ENCODE measurements around the gene SARNP.

The SARNP gene

GRCh38 chr12:55734595-55734994 is 82.9 kb downstream of the SARNP start:
- Histone ChIP-seq H3K27ac (ENCODE audit: insufficient read depth in 1 of 2, low read depth in 1 of 2, low read length in 2 of 2, poor library complexity in 1 of 2, severe bottlenecking in 2 of 2) (no peak overlapping the region), H3K4me1 (ENCODE audit: control extremely low read depth in 1 of 4, control insufficient read depth in 4 of 4, insufficient read depth in 4 of 4, low read length in 3 of 4) (peaks cover 12 to 41% (median 33%) of the 10 kb centered on the region in 4 experiments), H3K4me3 (ENCODE audit: control insufficient read depth in 1 of 7, extremely low read depth in 1 of 7, insufficient read depth in 4 of 7, low read depth in 2 of 7, low read length in 6 of 7) (no peak overlapping the region), H3K9me3 (ENCODE audit: control extremely low read depth in 1 of 5, control insufficient read depth in 4 of 5, insufficient read depth in 2 of 5, low read depth in 1 of 5, low read length in 4 of 5) (no peaks in the 10 kb centered on the region), H3K27me3 (replicated peaks in 2 of 5; ENCODE audit: control insufficient read depth in 4 of 5, insufficient read depth in 5 of 5, low read length in 4 of 5) (no peaks in the 10 kb centered on the region), H3K36me3 (ENCODE audit: control insufficient read depth in 4 of 4, insufficient read depth in 4 of 4, low read length in 3 of 4) (no peaks in the 10 kb centered on the region)
- CTCF ChIA-PET, result interaction anchor here (0.8 to 7.9 kb wide), 7 partner anchors 9 to 309 kb away, joined by 3 to 119 read pairs (median 3); partner anchors contain the start of gene RDH5
- WGBS (ENCODE audit: insufficient coverage), result 100% methylated on average over 1 of the region's 3 CpGs
- DNase-seq, result no peak
- POLR2A ChIA-PET, result no interaction called here

GRCh38 chr12:55733858-55734257 is 83.7 kb downstream of the SARNP start:
- no peak overlapping the region for H3K4me3 ChIP-seq (ENCODE audit: control insufficient read depth in 1 of 7, extremely low read depth in 1 of 7, insufficient read depth in 4 of 7, low read depth in 2 of 7, low read length in 6 of 7)
- H3K4me1 ChIP-seq (ENCODE audit: control extremely low read depth in 1 of 4, control insufficient read depth in 4 of 4, insufficient read depth in 4 of 4, low read length in 3 of 4), result peaks cover 12 to 44% (median 37%) of the 10 kb centered on the region in 4 experiments
- no peaks in the 10 kb centered on the region for H3K36me3 ChIP-seq (ENCODE audit: control insufficient read depth in 4 of 4, insufficient read depth in 4 of 4, low read length in 3 of 4)
- H3K9me3 ChIP-seq (ENCODE audit: control extremely low read depth in 1 of 5, control insufficient read depth in 4 of 5, insufficient read depth in 2 of 5, low read depth in 1 of 5, low read length in 4 of 5), result no peaks in the 10 kb centered on the region
- no peak for DNase-seq
- H3K27me3 ChIP-seq (replicated peaks in 2 of 5; ENCODE audit: control insufficient read depth in 4 of 5, insufficient read depth in 5 of 5, low read length in 4 of 5), result no peaks in the 10 kb centered on the region
- CTCF ChIA-PET, result interaction anchor here (1.2 to 7.9 kb wide), 5 partner anchors 10 to 310 kb away, joined by 3 to 119 read pairs (median 4); partner anchors contain the start of gene RDH5
- POLR2A ChIA-PET, result interaction anchor here (0.6 to 0.7 kb wide), 2 partner anchors 60 to 206 kb away, joined by 3 to 4 read pairs; no protein-coding TSS in a partner anchor
- no peak overlapping the region for H3K27ac ChIP-seq (ENCODE audit: insufficient read depth in 1 of 2, low read depth in 1 of 2, low read length in 2 of 2, poor library complexity in 1 of 2, severe bottlenecking in 2 of 2)
- WGBS (ENCODE audit: insufficient coverage), result 100% methylated on average over 2 of the region's 2 CpGs

GRCh38 chr12:55733021-55733555 is 84.4 kb downstream of the SARNP start:
- Histone ChIP-seq H3K4me1 (ENCODE audit: control extremely low read depth in 1 of 4, control insufficient read depth in 4 of 4, insufficient read depth in 4 of 4, low read length in 3 of 4) (peaks cover 11 to 37% (median 33%) of the 10 kb centered on the region in 4 experiments), H3K27ac (ENCODE audit: insufficient read depth in 1 of 2, low read depth in 1 of 2, low read length in 2 of 2, poor library complexity in 1 of 2, severe bottlenecking in 2 of 2) (no peak overlapping the region), H3K36me3 (ENCODE audit: control insufficient read depth in 4 of 4, insufficient read depth in 4 of 4, low read length in 3 of 4) (no peaks in the 10 kb centered on the region), H3K4me3 (ENCODE audit: control insufficient read depth in 1 of 7, extremely low read depth in 1 of 7, insufficient read depth in 4 of 7, low read depth in 2 of 7, low read length in 6 of 7) (no peak overlapping the region), H3K9me3 (ENCODE audit: control extremely low read depth in 1 of 5, control insufficient read depth in 4 of 5, insufficient read depth in 2 of 5, low read depth in 1 of 5, low read length in 4 of 5) (no peaks in the 10 kb centered on the region), H3K27me3 (replicated peaks in 2 of 5; ENCODE audit: control insufficient read depth in 4 of 5, insufficient read depth in 5 of 5, low read length in 4 of 5) (no peaks in the 10 kb centered on the region)
- ChIA-PET POLR2A (interaction anchor here (0.7 kb wide), 1 partner anchor 61 kb away, joined by 4 read pairs; no protein-coding TSS in a partner anchor), CTCF (interaction anchor here (1.0 to 7.9 kb wide), 3 partner anchors 11 to 64 kb away, joined by 3 to 119 read pairs (median 5); partner anchors contain the start of gene RDH5)
- WGBS (ENCODE audit: insufficient coverage), result 96% methylated on average over 9 of the region's 14 CpGs
- no peak for DNase-seq

GRCh38 chr12:55732288-55732687 is 85.2 kb downstream of the SARNP start:
- ChIA-PET POLR2A (no interaction called here), CTCF (interaction anchor here (1.0 to 7.9 kb wide), 2 partner anchors 10 to 11 kb away, joined by 3 to 119 read pairs; partner anchors contain the start of gene RDH5)
- peaks cover 0 to 3% (median 0%) of the 10 kb centered on the region in 4 experiments for H3K36me3 ChIP-seq (ENCODE audit: control insufficient read depth in 4 of 4, insufficient read depth in 4 of 4, low read length in 3 of 4)
- H3K27ac ChIP-seq (ENCODE audit: insufficient read depth in 1 of 2, low read depth in 1 of 2, low read length in 2 of 2, poor library complexity in 1 of 2, severe bottlenecking in 2 of 2), result no peak overlapping the region
- no peaks in the 10 kb centered on the region for H3K27me3 ChIP-seq (replicated peaks in 2 of 5; ENCODE audit: control insufficient read depth in 4 of 5, insufficient read depth in 5 of 5, low read length in 4 of 5)
- peaks cover 9 to 37% (median 33%) of the 10 kb centered on the region in 4 experiments for H3K4me1 ChIP-seq (ENCODE audit: control extremely low read depth in 1 of 4, control insufficient read depth in 4 of 4, insufficient read depth in 4 of 4, low read length in 3 of 4)
- WGBS (ENCODE audit: insufficient coverage), result 100% methylated on average over 2 of the region's 4 CpGs
- no peak overlapping the region for H3K4me3 ChIP-seq (ENCODE audit: control insufficient read depth in 1 of 7, extremely low read depth in 1 of 7, insufficient read depth in 4 of 7, low read depth in 2 of 7, low read length in 6 of 7)
- H3K9me3 ChIP-seq (ENCODE audit: control extremely low read depth in 1 of 5, control insufficient read depth in 4 of 5, insufficient read depth in 2 of 5, low read depth in 1 of 5, low read length in 4 of 5), result no peaks in the 10 kb centered on the region
- no peak for DNase-seq

- peak; percentile 70 to 79 (median 75) for DNase-seq
These were observed 87.4 kb downstream of the SARNP start for GRCh38 chr12:55729819-55730818.

GRCh38 chr12:55728939-55729818 is 88.3 kb downstream of the SARNP start, which contains the start of gene CD63:
TSS of gene CD63 (minus strand) at chr12:55729009. CDS start at chr12:55728341, 668 bp downstream.
- WGBS (ENCODE audit: insufficient coverage), result 0% methylated on average over 31 of the region's 61 CpGs
- peaks cover 12 to 46% (median 34%) of the 10 kb centered on the region in 4 experiments for H3K4me1 ChIP-seq (ENCODE audit: control extremely low read depth in 1 of 4, control insufficient read depth in 4 of 4, insufficient read depth in 4 of 4, low read length in 3 of 4)
- ChIA-PET CTCF (interaction anchor here (1.0 to 3.2 kb wide), 14 partner anchors 9 to 165 kb away, joined by 3 to 49 read pairs (median 5); partner anchors contain the start of genes BLOC1S1, ORMDL2, RDH5 and SARNP), POLR2A (interaction anchor here (0.7 to 1.6 kb wide), 6 partner anchors 8 to 14 kb away, joined by 3 to 8 read pairs (median 4); partner anchors contain the start of gene BLOC1S1)
- peak; percentile 77 to 91 (median 88) for DNase-seq
- no peaks in the 10 kb centered on the region for H3K27me3 ChIP-seq (replicated peaks in 2 of 5; ENCODE audit: control insufficient read depth in 4 of 5, insufficient read depth in 5 of 5, low read length in 4 of 5)
- H3K4me3 ChIP-seq (ENCODE audit: control insufficient read depth in 1 of 7, extremely low read depth in 1 of 7, insufficient read depth in 4 of 7, low read depth in 2 of 7, low read length in 6 of 7), result peak within 1 kb of the TSS; percentile 57 to 88 (median 71)
- H3K27ac ChIP-seq (ENCODE audit: insufficient read depth in 1 of 2, low read depth in 1 of 2, low read length in 2 of 2, poor library complexity in 1 of 2, severe bottlenecking in 2 of 2), result peak within 1 kb of the TSS; percentile 66 to 86
- no peaks in the 10 kb centered on the region for H3K9me3 ChIP-seq (ENCODE audit: control extremely low read depth in 1 of 5, control insufficient read depth in 4 of 5, insufficient read depth in 2 of 5, low read depth in 1 of 5, low read length in 4 of 5)
- peaks cover under 1 to 29% (median 16%) of the 10 kb centered on the region in 4 experiments for H3K36me3 ChIP-seq (ENCODE audit: control insufficient read depth in 4 of 4, insufficient read depth in 4 of 4, low read length in 3 of 4)

More at GRCh38 chr12:55729819-55730818, 87.4 kb downstream of the SARNP start:
- ChIA-PET CTCF (interaction anchor here (0.9 to 3.2 kb wide), 17 partner anchors 9 to 101 kb away, joined by 3 to 49 read pairs (median 4); partner anchors contain the start of genes BLOC1S1, ORMDL2, RDH5 and SARNP), POLR2A (interaction anchor here (0.7 to 1.6 kb wide), 6 partner anchors 8 to 14 kb away, joined by 3 to 8 read pairs (median 3); partner anchors contain the start of gene BLOC1S1)
- Histone ChIP-seq H3K27me3 (replicated peaks in 2 of 5; ENCODE audit: control insufficient read depth in 4 of 5, insufficient read depth in 5 of 5, low read length in 4 of 5) (no peaks in the 10 kb centered on the region), H3K27ac (ENCODE audit: insufficient read depth in 1 of 2, low read depth in 1 of 2, low read length in 2 of 2, poor library complexity in 1 of 2, severe bottlenecking in 2 of 2) (peak overlapping the region; percentile 66 to 86), H3K36me3 (ENCODE audit: control insufficient read depth in 4 of 4, insufficient read depth in 4 of 4, low read length in 3 of 4) (peaks cover 0 to 22% (median 11%) of the 10 kb centered on the region in 4 experiments), H3K9me3 (ENCODE audit: control extremely low read depth in 1 of 5, control insufficient read depth in 4 of 5, insufficient read depth in 2 of 5, low read depth in 1 of 5, low read length in 4 of 5) (no peaks in the 10 kb centered on the region), H3K4me1 (ENCODE audit: control extremely low read depth in 1 of 4, control insufficient read depth in 4 of 4, insufficient read depth in 4 of 4, low read length in 3 of 4) (peaks cover 12 to 41% (median 31%) of the 10 kb centered on the region in 4 experiments), H3K4me3 (ENCODE audit: control insufficient read depth in 1 of 7, extremely low read depth in 1 of 7, insufficient read depth in 4 of 7, low read depth in 2 of 7, low read length in 6 of 7) (peak overlapping the region; percentile 57 to 88 (median 71))
- WGBS (ENCODE audit: insufficient coverage), result 7% methylated on average over 14 of the region's 19 CpGs

Measured in common myeloid progenitor, CD34-positive (primary cell).